HepG2 (cell line): ENCODE data around the gene ZMIZ1. TPM values are rescaled to one million over a fixed set of nuclear protein-coding genes. Genes with fewer than 3 reads are reported as not detected.

ENCODE experiments used
- CSRNP1 ChIP-seq: sonication (generic); formaldehyde crosslinking; IDR thresholded peaks from 2 replicates; pipeline ENCODE4 v1.8.1; 2023; ENCODE audit warnings: mild to moderate bottlenecking, missing genetic modification reagents
- FOXA1 ChIP-seq, 2 experiments: fragments of 450-650 bp in 1 of 2; sonication (generic) in 1 of 2; formaldehyde crosslinking in 1 of 2; IDR thresholded peaks; 2 replicates each; pipeline versions ENCODE4 v1.4.0 to v1.6.1; 2016 to 2020; ENCODE audit warnings: missing genetic modification reagents in 1 of 2
- GMEB2 ChIP-seq: IDR thresholded peaks from 2 replicates; pipeline ENCODE4 v1.6.1; 2016; ENCODE audit warnings: missing biosample characterization, missing genetic modification reagents, low read depth
- MXI1 ChIP-seq: IDR thresholded peaks from 3 replicates; pipeline ENCODE4 v1.6.1; 2012; ENCODE audit warnings: low read depth, low read length, inconsistent platforms, borderline replicate concordance
- REL ChIP-seq: sonication (generic); formaldehyde crosslinking; conservative IDR thresholded peaks from 2 replicates; pipeline ENCODE4 v1.8.0; 2022; ENCODE audit warnings: mild to moderate bottlenecking, missing genetic modification reagents, moderate library complexity
- SAP130 ChIP-seq: IDR thresholded peaks from 2 replicates; pipeline ENCODE4 v1.6.1; 2016; ENCODE audit warnings: low read depth
- ZBTB38 ChIP-seq: sonication (generic); formaldehyde crosslinking; IDR thresholded peaks from 2 replicates; pipeline ENCODE4 v1.5.1; 2020; ENCODE audit warnings: mild to moderate bottlenecking, missing genetic modification reagents
- ZNF687 ChIP-seq: sonication (generic); formaldehyde crosslinking; IDR thresholded peaks from 2 replicates; pipeline ENCODE4 v1.5.1; 2020; ENCODE audit warnings: mild to moderate bottlenecking, missing genetic modification reagents, moderate library complexity
- ZNF800 ChIP-seq: sonication (generic); formaldehyde crosslinking; IDR thresholded peaks from 2 replicates; pipeline ENCODE4 v1.4.0; 2020; ENCODE audit warnings: missing genetic modification reagents
- ZSCAN25 ChIP-seq: sonication (generic); formaldehyde crosslinking; IDR thresholded peaks from 2 replicates; pipeline ENCODE4 v1.8.0; 2022; ENCODE audit warnings: mild to moderate bottlenecking, missing genetic modification reagents
- polyA plus RNA-seq, 8 experiments: library from polyadenylated mRNA; depleted of rRNA in 3 of 8; stranded (reverse) in 7 of 8; unstranded in 1 of 8; fragments of >200 nt; fragmentation: Illumina TruSeq in 4 of 8; extraction: Trizol in 4 of 8; gene quantifications; 2 replicates each; pipeline versions ENCODE4 v1.2.1 to v1.2.3, GENCODE V29; 2011 to 2016; ENCODE audit warnings: low read depth in 4 of 8, missing spikeins in 1 of 8, mixed read lengths in 1 of 8; ENCODE audit not compliant: insufficient read depth in 1 of 8
- total RNA-seq, 5 experiments: library from RNA; depleted of rRNA; stranded (reverse); fragments of >200 nt; fragmentation: Illumina TruSeq; extraction: Trizol; gene quantifications; 2 replicates each; pipeline ENCODE4 v1.2.3, GENCODE V29; 2016; ENCODE audit warnings: low read depth in 1 of 5

ZMIZ1 gene
- total and polyA plus RNA-seq, 2 of the 13 experiments (the other 11 are each of a cell fraction or from before 2014, with no cell fraction given), result 5.3 to 10.2 TPM

- TF ChIP-seq GMEB2 (CRISPR knock-in tag), result no peak
- peak; percentile 81 for TF ChIP-seq ZBTB38 (CRISPR knock-in tag)
- TF ChIP-seq SAP130 (CRISPR knock-in tag), result peak; percentile 16; the same call in 1 of the 2 replicates
- no peak for TF ChIP-seq CSRNP1 (CRISPR knock-in tag)
- TF ChIP-seq MXI1, result peak; percentile 14; the same call in 1 of the 3 replicates
- TF ChIP-seq ZNF687 (CRISPR knock-in tag), result peak; percentile 40
- no peak for TF ChIP-seq FOXA1 (IDR thresholded peaks at IDR 0.05)
- peak; percentile 56; the same call in 1 of the 2 replicates for TF ChIP-seq FOXA1 (CRISPR knock-in tag; IDR thresholded peaks at IDR 0.05)
- TF ChIP-seq REL (CRISPR knock-in tag), result no peak
- peak; percentile 81 for TF ChIP-seq ZSCAN25 (CRISPR knock-in tag)
- no peak for TF ChIP-seq ZNF800 (CRISPR knock-in tag)
Observed at GRCh38 chr10:79298403-79299244, 229.9 kb downstream of the ZMIZ1 start (continued).
